ENCODE measurements around the gene C5AR1.
"Not testable (repeated sequence)": the region's sequence is repeated elsewhere in the genome, so short reads cannot be mapped to it uniquely, and the experiment has no call there.

Gene C5AR1

GRCh38 chr19:47365455-47365854 is 55.8 kb downstream of the C5AR1 start:
- DNase-seq (ENCODE audit: low read depth, low spot score) = not testable (repeated sequence)

DNA sequence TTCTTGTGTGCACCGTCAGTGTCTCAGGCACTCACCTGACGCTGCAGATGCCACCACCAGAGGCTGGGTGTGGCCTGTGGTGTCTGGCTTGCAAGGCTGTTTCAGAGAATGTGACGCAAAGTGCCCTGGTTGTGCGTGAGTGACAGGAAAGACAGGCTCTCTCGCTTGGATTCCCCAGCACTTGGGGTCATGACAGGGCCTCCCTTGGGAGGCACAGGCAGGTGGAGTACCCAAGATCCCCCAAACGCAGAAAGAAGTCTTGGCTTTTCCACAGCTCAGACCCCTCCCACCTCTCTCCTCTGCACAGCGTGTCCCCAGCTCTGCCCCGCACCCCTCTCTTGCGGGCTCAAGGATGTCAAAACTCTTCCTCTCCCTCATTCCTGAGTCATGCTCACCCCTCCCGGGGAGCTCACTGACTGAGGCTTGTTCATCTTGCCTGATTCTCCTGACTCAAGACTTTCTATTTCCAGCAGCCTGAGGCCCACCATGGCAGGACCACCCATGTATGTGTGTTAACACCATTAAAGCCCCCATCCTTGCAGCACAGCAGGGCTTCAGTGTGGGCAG is 60.5 kb downstream of the C5AR1 start:
- no peak for DNase-seq (ENCODE audit: low read depth, low spot score)

- DNase-seq (ENCODE audit: low read depth, low spot score) = no peak
Measured at GRCh38 chr19:47371261-47371660, 61.6 kb downstream of the C5AR1 start.

Measured in activated naive CD8-positive, alpha-beta T cell treated with anti-CD3 and anti-CD28 coated beads, Interleukin-2, amount 50 U/mL, for 16 hours (primary cell).